ENCODE results near the gene UBE4A. TPM values are rescaled to one million over a fixed set of nuclear protein-coding genes. Genes with fewer than 3 reads are reported as not detected.

UBE4A gene
- total and polyA plus RNA-seq, 9 of the 15 experiments (the other 6 are each of a cell fraction or from before 2014, with no cell fraction given), result 13.5 to 45.2 (median 26.8) TPM

DNA sequence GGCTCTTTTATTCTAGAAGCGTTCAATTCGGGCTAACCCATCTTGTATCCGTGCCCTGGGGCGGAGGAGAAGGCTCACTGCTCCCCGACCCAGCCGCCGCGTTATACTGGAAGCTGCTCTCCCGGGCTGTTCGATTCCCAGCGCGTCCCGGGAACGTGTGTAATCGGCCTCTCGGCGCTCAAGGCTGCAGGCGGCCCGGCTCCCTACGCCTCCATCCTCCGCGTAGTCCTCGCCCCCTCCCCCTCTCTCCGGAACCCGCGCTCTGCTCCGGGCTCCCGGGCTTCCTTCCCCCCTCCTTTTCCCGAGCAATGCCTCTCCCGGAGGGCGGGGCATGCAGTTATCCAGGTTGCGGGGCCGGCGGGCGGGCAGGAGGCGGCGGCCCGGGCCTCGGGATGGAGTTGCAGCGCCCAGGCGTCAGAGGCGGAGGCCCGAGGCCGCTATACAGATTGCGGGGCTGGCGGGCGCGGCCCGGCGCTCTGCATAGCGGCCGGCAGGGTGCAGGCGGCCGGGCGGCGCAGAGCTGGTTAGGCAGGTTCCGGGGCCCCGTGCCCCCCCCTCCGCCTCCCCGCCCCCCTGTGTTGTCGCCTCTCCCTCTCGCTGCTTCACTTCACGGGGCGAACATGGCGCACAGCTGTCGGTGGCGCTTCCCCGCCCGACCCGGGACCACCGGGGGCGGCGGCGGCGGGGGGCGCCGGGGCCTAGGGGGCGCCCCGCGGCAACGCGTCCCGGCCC is 76.7 kb downstream of the UBE4A start, which contains the start of gene KMT2A (continued):
- TF ChIP-seq LARP7 (IDR thresholded peaks at IDR 0.05), result peak; percentile 28; the same call in 1 of the 2 replicates
- no peak for TF ChIP-seq ZNF212 (CRISPR knock-in tag; IDR thresholded peaks at IDR 0.05)
- no peak for TF ChIP-seq MCM3 (IDR thresholded peaks at IDR 0.05)
- TF ChIP-seq, protein P1, sequence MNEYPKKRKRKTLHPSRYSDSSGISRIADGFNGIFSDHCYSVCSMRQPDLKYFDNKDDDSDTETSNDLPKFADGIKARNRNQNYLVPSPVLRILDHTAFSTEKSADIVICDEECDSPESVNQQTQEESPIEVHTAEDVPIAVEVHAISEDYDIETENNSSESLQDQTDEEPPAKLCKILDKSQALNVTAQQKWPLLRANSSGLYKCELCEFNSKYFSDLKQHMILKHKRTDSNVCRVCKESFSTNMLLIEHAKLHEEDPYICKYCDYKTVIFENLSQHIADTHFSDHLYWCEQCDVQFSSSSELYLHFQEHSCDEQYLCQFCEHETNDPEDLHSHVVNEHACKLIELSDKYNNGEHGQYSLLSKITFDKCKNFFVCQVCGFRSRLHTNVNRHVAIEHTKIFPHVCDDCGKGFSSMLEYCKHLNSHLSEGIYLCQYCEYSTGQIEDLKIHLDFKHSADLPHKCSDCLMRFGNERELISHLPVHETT (CRISPR knock-in tag; conservative IDR thresholded peaks at IDR 0.05 in 1 of 2, IDR thresholded peaks at IDR 0.05 in 1 of 2), result peak in 1 of 2 experiments; percentile 96; a peak in 2 of 4 replicates
- TF ChIP-seq ZBTB7A (IDR thresholded peaks at IDR 0.05; ENCODE audit: borderline replicate concordance, control insufficient read depth, low read depth, low read length), result peak; percentile 57; the same call in 1 of the 2 replicates
- peak; percentile 97 for TF ChIP-seq ZEB2 (IDR thresholded peaks at IDR 0.05)
- TF ChIP-seq, protein P2, sequence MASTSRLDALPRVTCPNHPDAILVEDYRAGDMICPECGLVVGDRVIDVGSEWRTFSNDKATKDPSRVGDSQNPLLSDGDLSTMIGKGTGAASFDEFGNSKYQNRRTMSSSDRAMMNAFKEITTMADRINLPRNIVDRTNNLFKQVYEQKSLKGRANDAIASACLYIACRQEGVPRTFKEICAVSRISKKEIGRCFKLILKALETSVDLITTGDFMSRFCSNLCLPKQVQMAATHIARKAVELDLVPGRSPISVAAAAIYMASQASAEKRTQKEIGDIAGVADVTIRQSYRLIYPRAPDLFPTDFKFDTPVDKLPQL (IDR thresholded peaks at IDR 0.05; ENCODE audit: extremely low read depth, insufficient read length), result no peak
- no peak for TF ChIP-seq BACH1 (tag; IDR thresholded peaks at IDR 0.05)
- TF ChIP-seq NFE2L1 (tag; IDR thresholded peaks at IDR 0.05; ENCODE audit: borderline replicate concordance, low read depth), result no peak
- 0 out of 4 replicates have a peak, but pooled peaks have one; percentile 31 to 40 for TF ChIP-seq NRF1 (conservative IDR thresholded peaks at IDR 0.05 in 1 of 2, IDR thresholded peaks at IDR 0.05 in 1 of 2)
- TF ChIP-seq, protein P3, sequence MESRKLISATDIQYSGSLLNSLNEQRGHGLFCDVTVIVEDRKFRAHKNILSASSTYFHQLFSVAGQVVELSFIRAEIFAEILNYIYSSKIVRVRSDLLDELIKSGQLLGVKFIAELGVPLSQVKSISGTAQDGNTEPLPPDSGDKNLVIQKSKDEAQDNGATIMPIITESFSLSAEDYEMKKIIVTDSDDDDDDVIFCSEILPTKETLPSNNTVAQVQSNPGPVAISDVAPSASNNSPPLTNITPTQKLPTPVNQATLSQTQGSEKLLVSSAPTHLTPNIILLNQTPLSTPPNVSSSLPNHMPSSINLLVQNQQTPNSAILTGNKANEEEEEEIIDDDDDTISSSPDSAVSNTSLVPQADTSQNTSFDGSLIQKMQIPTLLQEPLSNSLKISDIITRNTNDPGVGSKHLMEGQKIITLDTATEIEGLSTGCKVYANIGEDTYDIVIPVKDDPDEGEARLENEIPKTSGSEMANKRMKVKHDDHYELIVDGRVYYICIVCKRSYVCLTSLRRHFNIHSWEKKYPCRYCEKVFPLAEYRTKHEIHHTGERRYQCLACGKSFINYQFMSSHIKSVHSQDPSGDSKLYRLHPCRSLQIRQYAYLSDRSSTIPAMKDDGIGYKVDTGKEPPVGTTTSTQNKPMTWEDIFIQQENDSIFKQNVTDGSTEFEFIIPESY (CRISPR knock-in tag; IDR thresholded peaks at IDR 0.05), result peak; percentile 81
- peak; percentile 71 for TF ChIP-seq MYC (IDR thresholded peaks at IDR 0.05; ENCODE audit: low read depth, low read length)
- no peak for TF ChIP-seq MYC (CRISPR knock-in tag; IDR thresholded peaks at IDR 0.05; ENCODE audit: borderline replicate concordance, low read depth)
- no peak; the same call in 1 of the 2 replicates for TF ChIP-seq FOXP1 (CRISPR knock-in tag; IDR thresholded peaks at IDR 0.05)
- TF ChIP-seq RBM17 (IDR thresholded peaks at IDR 0.05; ENCODE audit: borderline replicate concordance, low read depth, low read length), result peak; percentile 69; the same call in 1 of the 2 replicates
- TF ChIP-seq, protein P4, sequence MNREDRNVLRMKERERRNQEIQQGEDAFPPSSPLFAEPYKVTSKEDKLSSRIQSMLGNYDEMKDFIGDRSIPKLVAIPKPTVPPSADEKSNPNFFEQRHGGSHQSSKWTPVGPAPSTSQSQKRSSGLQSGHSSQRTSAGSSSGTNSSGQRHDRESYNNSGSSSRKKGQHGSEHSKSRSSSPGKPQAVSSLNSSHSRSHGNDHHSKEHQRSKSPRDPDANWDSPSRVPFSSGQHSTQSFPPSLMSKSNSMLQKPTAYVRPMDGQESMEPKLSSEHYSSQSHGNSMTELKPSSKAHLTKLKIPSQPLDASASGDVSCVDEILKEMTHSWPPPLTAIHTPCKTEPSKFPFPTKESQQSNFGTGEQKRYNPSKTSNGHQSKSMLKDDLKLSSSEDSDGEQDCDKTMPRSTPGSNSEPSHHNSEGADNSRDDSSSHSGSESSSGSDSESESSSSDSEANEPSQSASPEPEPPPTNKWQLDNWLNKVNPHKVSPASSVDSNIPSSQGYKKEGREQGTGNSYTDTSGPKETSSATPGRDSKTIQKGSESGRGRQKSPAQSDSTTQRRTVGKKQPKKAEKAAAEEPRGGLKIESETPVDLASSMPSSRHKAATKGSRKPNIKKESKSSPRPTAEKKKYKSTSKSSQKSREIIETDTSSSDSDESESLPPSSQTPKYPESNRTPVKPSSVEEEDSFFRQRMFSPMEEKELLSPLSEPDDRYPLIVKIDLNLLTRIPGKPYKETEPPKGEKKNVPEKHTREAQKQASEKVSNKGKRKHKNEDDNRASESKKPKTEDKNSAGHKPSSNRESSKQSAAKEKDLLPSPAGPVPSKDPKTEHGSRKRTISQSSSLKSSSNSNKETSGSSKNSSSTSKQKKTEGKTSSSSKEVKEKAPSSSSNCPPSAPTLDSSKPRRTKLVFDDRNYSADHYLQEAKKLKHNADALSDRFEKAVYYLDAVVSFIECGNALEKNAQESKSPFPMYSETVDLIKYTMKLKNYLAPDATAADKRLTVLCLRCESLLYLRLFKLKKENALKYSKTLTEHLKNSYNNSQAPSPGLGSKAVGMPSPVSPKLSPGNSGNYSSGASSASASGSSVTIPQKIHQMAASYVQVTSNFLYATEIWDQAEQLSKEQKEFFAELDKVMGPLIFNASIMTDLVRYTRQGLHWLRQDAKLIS (CRISPR knock-in tag; IDR thresholded peaks at IDR 0.05), result peak; percentile 82; the same call in 1 of the 2 replicates
- TF ChIP-seq, protein P5, sequence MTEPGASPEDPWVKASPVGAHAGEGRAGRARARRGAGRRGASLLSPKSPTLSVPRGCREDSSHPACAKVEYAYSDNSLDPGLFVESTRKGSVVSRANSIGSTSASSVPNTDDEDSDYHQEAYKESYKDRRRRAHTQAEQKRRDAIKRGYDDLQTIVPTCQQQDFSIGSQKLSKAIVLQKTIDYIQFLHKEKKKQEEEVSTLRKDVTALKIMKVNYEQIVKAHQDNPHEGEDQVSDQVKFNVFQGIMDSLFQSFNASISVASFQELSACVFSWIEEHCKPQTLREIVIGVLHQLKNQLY (CRISPR knock-in tag; conservative IDR thresholded peaks at IDR 0.05), result no peak

Measured in K562 (cell line).